SK-N-SH (cell line): ENCODE data around the gene CFAP299. TPM values are rescaled to one million over a fixed set of nuclear protein-coding genes. Genes with fewer than 3 reads are reported as not detected.

ENCODE experiments used
- CTCF ChIA-PET: fragments of 300-600, 350-600 bp; formaldehyde crosslinking; extraction: SDS; loops from one replicate; lab custom pipeline; 2021; lab: Yijun Ruan, JAX
- POLR2A ChIA-PET: fragments of 350-600 bp; sonication (Branson Sonifier 250); formaldehyde crosslinking; extraction: SDS; loops from one replicate; lab custom pipeline; 2020; ENCODE audit warnings: antibody characterized with exemption, inconsistent platforms; lab: Yijun Ruan, JAX
- DNase-seq: peaks from one replicate; pipeline ENCODE4 v3.0.0; 2012
- H2AFZ ChIP-seq: fragments of 200-600 bp; sonication (generic); 2 replicates; pipeline ENCODE4 v1.8.1; 2016; ENCODE audit warnings: antibody characterized with exemption, mild to moderate bottlenecking, low read depth
- H3F3A ChIP-seq: fragments of 200-600 bp; sonication (generic); replicated peaks from 2 replicates; pipeline ENCODE3; 2016; ENCODE audit warnings: antibody characterized with exemption, mild to moderate bottlenecking; ENCODE audit not compliant: insufficient read depth
- H3K27ac ChIP-seq, 2 experiments: fragments of 200-500 bp in 1 of 2; fragments of 200-600 bp in 1 of 2; sonication (Bioruptor generic) in 1 of 2; sonication (generic), shearing (Covaris generic) in 1 of 2; 2 replicates each; pipeline versions ENCODE4 v1.5.1 to v1.6.1; 2014 to 2016; ENCODE audit warnings: low read depth in 2 of 2, inconsistent platforms in 1 of 2, low read length in 1 of 2, mild to moderate bottlenecking in 1 of 2, mixed read lengths in 1 of 2
- H3K27me3 ChIP-seq: fragments of 200-600 bp; sonication (generic), shearing (Covaris generic); 2 replicates; pipeline ENCODE4 v1.6.1; 2016; ENCODE audit warnings: mixed run types; ENCODE audit not compliant: insufficient read depth
- H3K36me3 ChIP-seq, 2 experiments: fragments of 200-500 bp in 1 of 2; fragments of 200-600 bp in 1 of 2; sonication (Bioruptor generic) in 1 of 2; sonication (generic) in 1 of 2; replicated peaks in 1 of 2; 2 replicates each; pipeline versions ENCODE3 to v1.5.1; 2014 to 2016; ENCODE audit warnings: low read length in 1 of 2, mild to moderate bottlenecking in 1 of 2; ENCODE audit not compliant: insufficient read depth in 2 of 2, control insufficient read depth in 1 of 2
- H3K4me1 ChIP-seq, 2 experiments: fragments of 200-500 bp in 1 of 2; fragments of 200-600 bp in 1 of 2; sonication (Bioruptor generic) in 1 of 2; sonication (generic), shearing (Covaris generic) in 1 of 2; 2 replicates each; pipeline versions ENCODE4 v1.5.1 to v1.6.1; 2014 to 2016; ENCODE audit warnings: low read depth in 1 of 2, low read length in 1 of 2, mixed run types in 1 of 2; ENCODE audit not compliant: insufficient read depth in 2 of 2, control insufficient read depth in 1 of 2
- H3K4me2 ChIP-seq: fragments of 200-600 bp; sonication (generic), shearing (Covaris generic); 2 replicates; pipeline ENCODE4 v1.6.1; 2017; ENCODE audit warnings: mixed run types
- H3K4me3 ChIP-seq, 2 experiments: fragments of 200-500 bp in 1 of 2; fragments of 200-600 bp in 1 of 2; sonication (Bioruptor generic) in 1 of 2; sonication (generic), shearing (Covaris generic) in 1 of 2; 2 replicates each; pipeline versions ENCODE4 v1.5.1 to v1.8.1; 2014 to 2016; ENCODE audit warnings: low read depth in 2 of 2, inconsistent platforms in 1 of 2, low read length in 1 of 2, mild to moderate bottlenecking in 1 of 2, mixed read lengths in 1 of 2, moderate library complexity in 1 of 2
- H3K79me2 ChIP-seq: fragments of 200-600 bp; sonication (generic); 2 replicates; pipeline ENCODE4 v1.8.1; 2017; ENCODE audit warnings: mild to moderate bottlenecking; ENCODE audit not compliant: insufficient read depth
- H3K9ac ChIP-seq: fragments of 200-600 bp; sonication (generic); 2 replicates; pipeline ENCODE4 v1.6.1; 2017; ENCODE audit warnings: mixed run types
- H3K9me2 ChIP-seq: fragments of 200-600 bp; sonication (generic); 2 replicates; pipeline ENCODE4 v1.6.1; 2017; ENCODE audit warnings: mixed run types
- H3K9me3 ChIP-seq: fragments of 200-600 bp; sonication (generic); 2 replicates; pipeline ENCODE4 v1.6.1; 2017; ENCODE audit warnings: mixed run types, mild to moderate bottlenecking, moderate library complexity
- H4K20me1 ChIP-seq: fragments of 200-600 bp; sonication (generic); 2 replicates; pipeline ENCODE4 v1.6.1; 2017; ENCODE audit warnings: mild to moderate bottlenecking, mixed run types; ENCODE audit not compliant: insufficient read depth
- CHD2 ChIP-seq: fragments of 150-350 bp; IDR thresholded peaks from 2 replicates; pipeline ENCODE4 v1.6.1; 2018; ENCODE audit warnings: low read length; ENCODE audit not compliant: partially characterized antibody
- CTCF ChIP-seq: fragments of 200-600 bp; sonication (generic); IDR thresholded peaks from 2 replicates; pipeline ENCODE4 v1.6.1; 2017; ENCODE audit warnings: antibody characterized with exemption, mild to moderate bottlenecking, moderate library complexity
- EP300 ChIP-seq, 2 experiments: IDR thresholded peaks; 2 replicates each; pipeline versions ENCODE4 v1.4.0 to v1.6.1; 2012; ENCODE audit warnings: borderline replicate concordance in 1 of 2, low read depth in 1 of 2, low read length in 1 of 2
- FOSL2 ChIP-seq: IDR thresholded peaks from 2 replicates; pipeline ENCODE4 v1.4.0; 2012; ENCODE audit warnings: low read depth, mild to moderate bottlenecking, moderate library complexity, borderline replicate concordance
- GATA2 ChIP-seq: sonication (generic); formaldehyde crosslinking; IDR thresholded peaks from 2 replicates; pipeline ENCODE4 v1.5.0; 2020; ENCODE audit warnings: mild to moderate bottlenecking, missing genetic modification reagents
- IRF3 ChIP-seq: fragments of 150-350 bp; IDR thresholded peaks from 2 replicates; pipeline ENCODE4 v1.6.1; 2016; ENCODE audit warnings: mild to moderate bottlenecking, low read depth, low read length
- JUND ChIP-seq: IDR thresholded peaks from 2 replicates; pipeline ENCODE4 v1.4.0; 2012
- MAX ChIP-seq: IDR thresholded peaks from 2 replicates; pipeline ENCODE4 v1.4.0; 2012; ENCODE audit warnings: low read depth
- MXI1 ChIP-seq: IDR thresholded peaks from 2 replicates; pipeline ENCODE4 v1.6.1; 2012; ENCODE audit warnings: mild to moderate bottlenecking, low read depth, low read length, improper control_type of control experiment
- PBX3 ChIP-seq: IDR thresholded peaks from 2 replicates; pipeline ENCODE4; 2012
- SMC3 ChIP-seq: IDR thresholded peaks from 2 replicates; pipeline ENCODE4 v1.6.1; 2012; ENCODE audit warnings: low read depth, low read length, improper control_type of control experiment
- TCF12 ChIP-seq: IDR thresholded peaks from 2 replicates; pipeline ENCODE4 v1.4.0; 2012
- USF2 ChIP-seq: fragments of 150-350 bp; IDR thresholded peaks from 2 replicates; pipeline ENCODE4 v1.6.1; 2017; ENCODE audit warnings: antibody characterized with exemption, low read length, low read depth, borderline replicate concordance
- ZBTB33 ChIP-seq: IDR thresholded peaks from 2 replicates; pipeline ENCODE4 v1.4.0; 2012; ENCODE audit warnings: low read depth, borderline replicate concordance
- WGBS: methylation state at CpG from one replicate; pipeline ENCODE4 v1.1.6; 2017; ENCODE audit warnings: low lambda C conversion rate; 5-methylcytosine and 5-hydroxymethylcytosine counted together
- polyA plus RNA-seq, 3 experiments: library from polyadenylated mRNA; depleted of rRNA; stranded (reverse); fragments of >200 nt; gene quantifications; 2 replicates each; pipeline ENCODE4 v1.2.3, GENCODE V29; 2012

Gene CFAP299
- polyA plus RNA-seq, 1 of the 3 experiments (the other 2 are of a cell fraction) = 1.2 TPM

- no peak overlapping the region for H2AFZ ChIP-seq
- no peaks in the 10 kb centered on the region for H4K20me1 ChIP-seq
- DNase-seq = no peak
- no peak overlapping the region for H3K4me2 ChIP-seq
- H3F3A ChIP-seq = no peaks in the 10 kb centered on the region
- H3K27me3 ChIP-seq = no peaks in the 10 kb centered on the region
- peak; percentile 34; the same call in 1 of the 2 replicates for TF ChIP-seq TCF12
- TF ChIP-seq FOSL2 = peak; percentile 88
- no peak for TF ChIP-seq ZBTB33
- TF ChIP-seq PBX3 = 0 out of 2 replicates have a peak, but pooled peaks have one; percentile 35
- peak; percentile 60 for TF ChIP-seq JUND
- TF ChIP-seq SMC3 = no peak
- TF ChIP-seq, all 33 proteins: peak for 4
- ChIA-PET CTCF (no interaction called here), POLR2A (no interaction called here)
- Histone ChIP-seq H3K36me3 (no peaks in the 10 kb centered on the region), H3K79me2 (no peaks in the 10 kb centered on the region), H3K9me3 (no peaks in the 10 kb centered on the region), H3K27ac (no peak overlapping the region), H3K9ac (no peak overlapping the region), H3K9me2 (no peaks in the 10 kb centered on the region; the same call in 1 of the 2 replicates), H3K4me3 (no peak overlapping the region), H3K4me1 (no peaks in the 10 kb centered on the region; a peak in 1 of 4 replicates)
- 34% methylated on average over 4 of the region's 4 CpGs for WGBS
These were observed 202.9 kb downstream of the CFAP299 start for GRCh38 chr4:80538276-80538926.

GRCh38 chr4:80539190-80539589 lies 203.7 kb downstream of the CFAP299 start:
- DNase-seq = no peak
- H3K27me3 ChIP-seq = no peaks in the 10 kb centered on the region
- H3K4me1 ChIP-seq = no peaks in the 10 kb centered on the region; a peak in 1 of 4 replicates
- no peak overlapping the region for H2AFZ ChIP-seq
- no peak overlapping the region for H3K27ac ChIP-seq
- ChIA-PET POLR2A (no interaction called here), CTCF (no interaction called here)
- H3K4me2 ChIP-seq = no peak overlapping the region
- no peak overlapping the region for H3K4me3 ChIP-seq
- H3K9me3 ChIP-seq = no peaks in the 10 kb centered on the region
- no peaks in the 10 kb centered on the region for H3K79me2 ChIP-seq
- H3F3A ChIP-seq = no peaks in the 10 kb centered on the region
- no peaks in the 10 kb centered on the region; the same call in 1 of the 2 replicates for H3K9me2 ChIP-seq
- no peaks in the 10 kb centered on the region for H4K20me1 ChIP-seq
- H3K36me3 ChIP-seq = no peaks in the 10 kb centered on the region
- no peak overlapping the region for H3K9ac ChIP-seq
- 74% methylated on average over 3 of the region's 3 CpGs for WGBS
- TF ChIP-seq MAX = no peak
- no peak for TF ChIP-seq GATA2
- no peak for TF ChIP-seq PBX3
- no peak for TF ChIP-seq USF2
- no peak for TF ChIP-seq EP300 (IDR thresholded peaks at IDR 0.05; ENCODE audit: borderline replicate concordance in 1 of 2, low read depth in 1 of 2, low read length in 1 of 2)
- TF ChIP-seq CHD2 = no peak
- no peak for TF ChIP-seq CTCF
- TF ChIP-seq IRF3 = no peak
- no peak for TF ChIP-seq ZBTB33
- TF ChIP-seq MXI1 = no peak
